ENCODE results near the gene ADAMTS17. TPM values are rescaled to one million over a fixed set of nuclear protein-coding genes. Genes with fewer than 3 reads are reported as not detected.

The ADAMTS17 gene
- total RNA-seq, 2 experiments from 2014 or later, result 4.1 to 5.0 TPM

DNA sequence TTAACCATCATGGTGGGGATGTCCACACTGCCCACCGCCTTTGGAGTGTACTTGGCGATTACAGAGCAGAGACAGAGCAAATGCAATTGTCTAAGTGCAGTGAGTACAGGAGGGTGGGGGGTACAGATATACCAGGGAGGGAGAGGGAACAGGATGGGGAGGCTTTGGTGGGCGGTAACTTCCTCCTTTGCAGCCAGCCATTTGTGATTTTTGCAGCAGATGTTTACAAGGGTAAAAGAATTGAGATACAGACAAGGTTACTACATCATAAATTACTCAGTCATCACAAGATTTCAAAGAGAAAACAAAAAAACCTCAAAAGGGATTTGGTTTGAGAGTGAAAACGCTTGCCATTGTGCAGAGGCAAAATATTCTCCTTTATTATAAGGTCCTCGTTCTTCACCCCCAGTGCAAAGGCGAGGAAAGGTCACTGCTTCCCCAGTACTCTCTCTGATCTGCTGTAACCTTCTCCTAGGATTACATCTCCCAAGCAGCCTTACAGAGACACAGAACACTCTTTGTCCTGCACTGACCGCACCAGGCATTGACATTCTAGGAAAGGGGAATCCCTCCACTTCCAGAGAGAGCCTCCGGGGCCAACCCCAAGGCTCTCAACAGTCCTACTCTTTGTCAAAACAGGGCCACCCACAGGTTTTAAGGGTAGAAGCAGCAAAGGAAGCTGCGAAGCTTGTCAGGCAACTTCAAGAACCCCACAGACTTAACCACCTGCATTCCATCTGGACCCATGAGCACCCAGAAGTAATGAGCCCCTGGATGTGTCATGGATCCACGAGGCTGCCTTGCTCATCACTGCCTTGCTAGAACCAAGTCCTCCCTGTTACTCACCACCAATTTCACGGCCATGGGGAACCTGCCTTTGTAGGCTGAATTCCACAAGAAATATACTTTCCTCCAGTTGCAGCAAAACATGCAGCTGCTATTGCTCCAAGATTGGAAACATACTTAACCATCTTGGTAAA, 117.3 kb downstream of the ADAMTS17 start:
- no peaks in the 10 kb centered on the region for H3K27me3 Mint-ChIP-seq
- no peaks in the 10 kb centered on the region for H3K36me3 Mint-ChIP-seq (ENCODE audit: low read depth)
- CTCF ChIA-PET, result no interaction called here
- no peak for DNase-seq
- peaks cover 18% of the 10 kb centered on the region for H3K4me1 Mint-ChIP-seq
- POLR2A ChIA-PET, result no interaction called here
- no peak overlapping the region for H3K4me3 Mint-ChIP-seq
- H3K9me3 Mint-ChIP-seq, result peaks cover 2% of the 10 kb centered on the region
- H3K27ac Mint-ChIP-seq, result no peak overlapping the region

DNA sequence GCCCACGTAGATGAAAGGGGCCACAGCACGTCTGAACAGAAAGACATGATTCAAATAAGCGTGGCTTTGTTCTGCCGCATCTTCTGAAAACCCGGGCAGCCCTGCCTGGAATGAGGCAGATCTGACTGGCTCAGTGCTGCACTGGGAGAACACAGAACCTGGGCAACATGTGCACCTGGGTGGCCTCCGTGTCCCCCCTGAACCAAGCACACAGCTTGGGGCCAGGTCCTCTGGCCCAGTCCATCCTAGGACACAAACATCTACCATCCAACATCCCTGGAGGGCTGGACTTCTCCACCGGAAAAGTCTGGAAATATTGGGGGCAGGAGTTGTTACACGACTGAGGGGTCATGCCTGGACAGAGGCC, 119.4 kb downstream of the ADAMTS17 start:
- DNase-seq, result no peak
- ChIA-PET POLR2A (no interaction called here), CTCF (no interaction called here)
- H3K4me1 Mint-ChIP-seq, result peaks cover 13% of the 10 kb centered on the region
- H3K27me3 Mint-ChIP-seq, result no peaks in the 10 kb centered on the region
- no peaks in the 10 kb centered on the region for H3K9me3 Mint-ChIP-seq
- H3K27ac Mint-ChIP-seq, result no peak overlapping the region
- H3K4me3 Mint-ChIP-seq, result no peak overlapping the region
- H3K36me3 Mint-ChIP-seq (ENCODE audit: low read depth), result no peaks in the 10 kb centered on the region

DNA sequence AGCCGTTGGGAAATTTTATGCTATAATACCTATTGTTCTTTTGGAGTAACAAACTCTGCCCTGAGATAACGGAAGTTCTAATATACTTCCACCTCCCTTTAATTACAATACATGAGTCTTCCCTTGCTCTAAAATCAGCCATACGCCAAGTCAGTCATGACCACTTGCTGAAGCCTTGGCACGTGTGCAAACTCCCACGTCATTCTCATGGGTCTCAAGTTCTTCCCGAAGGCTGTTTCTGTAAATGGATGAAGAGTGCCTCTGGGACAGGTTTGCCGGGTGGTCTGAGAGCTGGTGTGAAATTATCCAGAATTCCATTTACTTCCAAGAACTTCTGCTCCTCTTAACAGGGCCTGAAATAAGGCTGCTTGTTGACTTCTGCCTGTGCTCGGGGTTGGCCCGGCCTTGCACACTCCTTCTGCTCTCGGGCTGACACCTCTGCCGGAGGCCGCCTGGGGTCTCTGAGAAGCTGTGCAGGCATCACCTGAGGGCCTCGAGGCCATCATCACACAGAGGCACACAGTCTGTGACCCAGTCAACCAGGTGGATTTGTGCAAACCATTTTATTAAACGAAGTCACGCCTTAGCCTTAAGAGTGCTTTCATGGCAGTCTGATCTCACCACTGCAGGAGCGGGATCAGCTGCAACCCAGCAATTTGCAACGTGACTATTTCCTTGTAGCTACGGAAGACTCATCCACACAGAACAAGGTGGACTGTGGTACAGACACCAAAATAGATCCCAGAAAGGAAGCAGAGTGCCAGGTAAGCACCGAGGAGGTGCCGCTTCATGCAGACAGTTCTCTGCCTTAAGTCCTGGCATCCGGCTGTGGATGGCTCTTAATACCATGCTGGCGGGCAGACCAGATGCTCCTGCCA, 120.1 kb downstream of the ADAMTS17 start:
- CTCF ChIA-PET, result no interaction called here
- H3K4me3 Mint-ChIP-seq, result no peak overlapping the region

DNA sequence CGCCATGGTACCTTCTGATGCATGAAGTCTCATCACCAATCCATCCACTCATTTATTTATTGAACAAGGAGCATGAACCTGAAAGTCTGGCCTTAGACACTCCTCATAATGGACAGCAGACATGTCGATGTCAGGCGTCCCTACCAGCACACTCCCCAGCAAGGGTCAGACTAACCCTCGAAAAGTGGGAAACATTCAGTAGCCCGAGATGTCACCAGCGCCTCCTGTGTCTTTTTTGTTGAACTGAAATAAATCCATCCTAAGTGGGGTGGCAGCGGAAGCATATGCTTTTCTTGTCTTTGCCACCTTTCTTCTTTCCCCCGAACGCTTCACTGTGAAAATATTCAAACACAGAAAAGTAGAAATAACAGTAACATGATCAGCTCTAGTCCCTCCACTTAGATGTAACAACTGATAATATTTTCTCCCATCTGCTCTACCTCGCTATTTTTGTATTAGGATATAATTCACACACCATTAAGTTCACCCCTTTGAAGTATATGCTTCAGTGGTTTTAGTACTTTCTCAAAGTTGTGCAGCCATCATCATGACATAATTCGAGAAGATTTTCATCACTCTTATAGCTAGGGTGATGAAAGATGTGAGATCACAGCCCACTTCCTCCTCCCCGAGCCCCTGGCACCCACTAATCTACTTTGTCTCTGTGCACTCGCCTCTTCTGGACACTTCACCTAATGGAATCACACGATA, 121.6 kb downstream of the ADAMTS17 start:
- Mint-ChIP-seq H3K4me1 (peaks cover 13% of the 10 kb centered on the region), H3K27me3 (no peaks in the 10 kb centered on the region), H3K36me3 (ENCODE audit: low read depth) (no peaks in the 10 kb centered on the region), H3K9me3 (no peaks in the 10 kb centered on the region), H3K4me3 (no peak overlapping the region), H3K27ac (no peak overlapping the region)
- CTCF ChIA-PET, result no interaction called here
- POLR2A ChIA-PET, result no interaction called here
- DNase-seq, result no peak

More for the DNA sequence above, 120.1 kb downstream of the ADAMTS17 start:
- POLR2A ChIA-PET, result no interaction called here
- Mint-ChIP-seq H3K36me3 (ENCODE audit: low read depth) (no peaks in the 10 kb centered on the region), H3K27ac (no peak overlapping the region), H3K9me3 (no peaks in the 10 kb centered on the region), H3K4me1 (peaks cover 13% of the 10 kb centered on the region), H3K27me3 (no peaks in the 10 kb centered on the region)
- no peak for DNase-seq

DNA sequence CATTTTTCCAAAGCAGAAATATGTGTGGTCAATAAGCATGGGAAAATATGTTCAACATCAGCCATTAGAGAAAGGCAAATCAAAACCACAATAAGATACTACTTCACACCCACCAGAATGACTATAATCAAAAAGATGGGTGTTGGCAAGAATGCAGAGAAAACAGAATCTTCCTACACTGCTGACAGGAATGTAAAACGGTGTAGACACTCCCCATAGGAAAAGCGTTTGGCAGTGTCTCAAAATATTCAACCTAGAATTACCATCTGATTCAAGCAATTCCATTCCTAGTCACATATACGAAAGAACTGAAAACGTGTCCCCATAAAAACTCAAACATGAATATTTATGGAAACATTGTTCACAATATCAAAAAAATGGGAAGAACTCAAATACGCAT, 123.3 kb downstream of the ADAMTS17 start:
- POLR2A ChIA-PET, result no interaction called here
- Mint-ChIP-seq H3K4me1 (no peaks in the 10 kb centered on the region), H3K27me3 (no peaks in the 10 kb centered on the region), H3K27ac (no peak overlapping the region), H3K4me3 (no peak overlapping the region), H3K9me3 (no peaks in the 10 kb centered on the region), H3K36me3 (ENCODE audit: low read depth) (no peaks in the 10 kb centered on the region)
- no peak for DNase-seq
- CTCF ChIA-PET, result no interaction called here

DNA sequence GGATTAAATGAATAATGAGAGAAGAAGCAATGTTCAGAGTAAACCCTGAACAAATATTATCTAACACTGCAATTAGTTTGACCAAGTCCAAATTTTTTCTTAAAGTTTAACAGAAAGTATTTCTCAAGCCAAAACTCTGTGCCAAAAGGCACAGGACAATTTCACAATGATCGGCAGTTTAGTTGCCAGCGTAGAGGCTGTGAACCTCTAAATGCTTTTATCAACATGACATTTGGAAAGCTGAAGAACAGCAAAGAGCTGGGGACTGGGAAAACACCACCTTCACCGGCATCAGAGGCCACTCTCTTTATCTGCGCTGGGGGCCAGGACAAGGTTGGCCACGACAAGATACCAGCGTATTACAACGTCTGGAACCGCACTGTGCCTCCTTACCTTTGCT, 125.6 kb downstream of the ADAMTS17 start:
- ChIA-PET CTCF (no interaction called here), POLR2A (no interaction called here)
- Mint-ChIP-seq H3K4me1 (no peaks in the 10 kb centered on the region), H3K9me3 (no peaks in the 10 kb centered on the region), H3K27me3 (no peaks in the 10 kb centered on the region), H3K4me3 (no peak overlapping the region), H3K36me3 (ENCODE audit: low read depth) (no peaks in the 10 kb centered on the region), H3K27ac (no peak overlapping the region)
- DNase-seq, result no peak

DNA sequence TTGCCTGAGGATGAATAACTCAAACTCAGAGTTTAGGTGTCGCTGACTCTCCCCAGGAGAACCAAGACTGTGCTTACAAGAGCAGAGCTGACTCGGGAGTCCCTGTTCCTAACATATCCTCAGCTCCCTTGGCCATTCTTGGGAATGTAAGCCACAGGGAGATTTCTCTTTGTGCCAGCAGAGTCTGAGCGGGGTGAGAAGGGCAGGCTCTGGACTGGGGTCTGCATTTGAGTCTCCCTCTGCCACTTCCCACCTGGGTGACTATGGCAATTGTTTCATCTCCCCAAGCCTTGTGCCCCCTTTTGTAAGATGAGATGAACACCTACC, 126.0 kb downstream of the ADAMTS17 start:
- ChIA-PET CTCF (no interaction called here), POLR2A (no interaction called here)
- Mint-ChIP-seq H3K9me3 (no peaks in the 10 kb centered on the region), H3K27me3 (no peaks in the 10 kb centered on the region), H3K27ac (no peak overlapping the region), H3K4me1 (no peaks in the 10 kb centered on the region), H3K36me3 (ENCODE audit: low read depth) (no peaks in the 10 kb centered on the region), H3K4me3 (no peak overlapping the region)
- DNase-seq, result no peak

DNA sequence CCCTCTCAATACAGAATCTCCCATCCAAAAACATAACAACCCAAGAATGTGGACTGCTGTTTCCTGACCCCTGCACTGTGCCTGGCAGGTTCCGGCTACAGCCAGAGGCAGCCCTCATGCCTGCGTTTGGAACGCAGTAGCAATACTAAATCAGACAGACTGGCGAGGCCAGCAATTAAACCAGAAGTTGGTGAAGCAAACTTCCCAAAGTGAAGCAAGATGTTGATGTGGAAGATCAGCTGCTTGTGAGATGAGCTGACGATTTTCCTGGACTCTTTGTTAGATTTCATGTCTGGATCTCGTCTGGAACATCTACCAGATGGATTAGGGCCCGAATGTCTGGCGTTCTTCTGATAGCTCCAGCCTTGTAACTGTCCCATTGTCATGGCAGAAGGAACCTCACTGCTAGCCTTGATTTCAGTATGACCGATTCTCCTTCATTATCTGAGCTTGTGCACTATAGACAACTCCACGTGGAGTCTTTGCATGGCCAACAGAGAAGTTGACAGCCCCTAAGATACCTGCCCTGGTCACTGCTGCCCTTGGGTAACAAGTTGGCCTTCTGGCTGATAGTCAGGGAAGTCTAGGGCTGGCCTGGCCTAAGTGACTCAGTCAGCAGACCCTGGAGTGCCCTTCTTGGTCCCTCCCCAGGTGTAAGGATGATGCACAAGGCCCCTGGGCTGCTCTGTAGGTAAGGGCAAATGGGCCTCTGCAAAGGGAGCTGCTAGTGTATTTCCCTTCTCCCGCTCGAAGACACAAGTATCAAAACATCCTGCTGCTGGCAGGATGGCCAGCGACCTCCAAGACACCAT, 126.5 kb downstream of the ADAMTS17 start:
- H3K36me3 Mint-ChIP-seq (ENCODE audit: low read depth), result no peaks in the 10 kb centered on the region
- DNase-seq, result no peak
- ChIA-PET CTCF (no interaction called here), POLR2A (no interaction called here)
- H3K27ac Mint-ChIP-seq, result no peak overlapping the region
- H3K4me3 Mint-ChIP-seq, result no peak overlapping the region
- H3K4me1 Mint-ChIP-seq, result no peaks in the 10 kb centered on the region
- H3K9me3 Mint-ChIP-seq, result no peaks in the 10 kb centered on the region
- no peaks in the 10 kb centered on the region for H3K27me3 Mint-ChIP-seq

DNA sequence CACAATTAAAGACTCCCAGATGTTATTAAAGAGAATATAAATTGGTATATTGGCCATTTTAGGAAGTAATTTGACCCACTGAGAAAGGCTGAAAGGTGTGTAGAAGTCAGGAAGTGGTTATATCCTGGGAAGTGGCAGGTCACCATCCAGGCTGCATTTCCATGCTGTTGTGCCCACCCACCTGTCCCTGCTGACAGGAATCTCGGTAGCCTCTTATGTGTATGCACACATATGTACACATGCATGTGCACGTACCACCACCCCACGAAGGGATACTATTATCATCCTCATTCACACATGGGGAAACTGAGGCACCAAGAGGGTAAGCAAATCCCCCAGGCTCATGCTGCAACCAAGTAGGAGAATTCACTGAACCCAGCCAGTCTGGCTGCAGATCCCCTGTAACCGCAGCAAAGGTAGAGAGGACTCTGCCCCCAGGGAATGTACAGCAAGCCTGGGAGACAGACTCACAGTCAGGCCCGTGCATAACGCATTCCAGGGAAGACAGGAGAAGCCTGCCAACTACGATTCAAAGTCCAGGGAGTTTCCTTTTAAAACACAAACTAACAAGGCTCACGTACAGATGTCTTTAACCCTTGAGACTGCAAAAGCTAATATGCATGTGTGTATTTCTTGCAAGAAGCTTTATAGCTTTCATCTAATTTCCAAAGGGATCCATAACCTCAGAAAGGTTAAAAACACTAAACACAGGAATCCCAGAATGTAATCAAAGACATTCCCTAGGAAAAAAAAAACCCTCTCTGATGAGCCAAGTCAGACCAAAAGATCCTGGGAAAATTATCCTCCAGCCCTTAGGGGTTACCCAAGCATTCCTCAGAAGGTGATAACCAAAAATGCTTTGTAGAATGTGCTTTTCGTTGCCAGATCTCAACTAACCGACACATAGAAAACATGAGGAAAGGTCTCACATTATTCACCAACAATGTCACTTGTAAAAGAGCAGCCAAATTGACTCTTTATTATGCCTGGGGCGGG, 129.6 kb downstream of the ADAMTS17 start:
- Mint-ChIP-seq H3K27ac (no peak overlapping the region), H3K4me1 (no peaks in the 10 kb centered on the region), H3K9me3 (no peaks in the 10 kb centered on the region), H3K27me3 (no peaks in the 10 kb centered on the region), H3K4me3 (no peak overlapping the region), H3K36me3 (ENCODE audit: low read depth) (no peaks in the 10 kb centered on the region)
- no peak for DNase-seq
- ChIA-PET POLR2A (no interaction called here), CTCF (no interaction called here)

DNA sequence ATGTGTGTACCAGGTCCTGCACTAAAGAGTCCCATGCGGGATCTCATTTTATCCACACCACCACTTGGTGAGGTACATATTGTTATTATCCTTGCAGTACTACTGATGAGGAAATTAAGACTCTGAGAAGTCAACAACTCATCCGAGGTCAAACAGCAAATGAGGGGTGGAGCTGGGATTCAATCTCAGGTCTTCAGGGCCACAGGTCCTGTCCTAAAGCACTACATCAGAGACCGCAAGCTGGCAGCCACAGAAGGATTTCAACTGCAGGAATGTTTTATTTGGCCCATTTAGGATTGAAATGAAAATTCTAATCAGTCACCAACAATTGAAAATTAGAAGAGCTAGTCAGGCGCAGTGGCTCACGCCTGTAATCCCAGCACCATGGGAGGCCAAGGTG, 131.4 kb downstream of the ADAMTS17 start:
- no peak for DNase-seq
- Mint-ChIP-seq H3K4me1 (no peaks in the 10 kb centered on the region), H3K36me3 (ENCODE audit: low read depth) (no peaks in the 10 kb centered on the region), H3K27ac (no peak overlapping the region), H3K9me3 (no peaks in the 10 kb centered on the region), H3K27me3 (no peaks in the 10 kb centered on the region), H3K4me3 (no peak overlapping the region)
- POLR2A ChIA-PET, result no interaction called here
- CTCF ChIA-PET, result no interaction called here

DNA sequence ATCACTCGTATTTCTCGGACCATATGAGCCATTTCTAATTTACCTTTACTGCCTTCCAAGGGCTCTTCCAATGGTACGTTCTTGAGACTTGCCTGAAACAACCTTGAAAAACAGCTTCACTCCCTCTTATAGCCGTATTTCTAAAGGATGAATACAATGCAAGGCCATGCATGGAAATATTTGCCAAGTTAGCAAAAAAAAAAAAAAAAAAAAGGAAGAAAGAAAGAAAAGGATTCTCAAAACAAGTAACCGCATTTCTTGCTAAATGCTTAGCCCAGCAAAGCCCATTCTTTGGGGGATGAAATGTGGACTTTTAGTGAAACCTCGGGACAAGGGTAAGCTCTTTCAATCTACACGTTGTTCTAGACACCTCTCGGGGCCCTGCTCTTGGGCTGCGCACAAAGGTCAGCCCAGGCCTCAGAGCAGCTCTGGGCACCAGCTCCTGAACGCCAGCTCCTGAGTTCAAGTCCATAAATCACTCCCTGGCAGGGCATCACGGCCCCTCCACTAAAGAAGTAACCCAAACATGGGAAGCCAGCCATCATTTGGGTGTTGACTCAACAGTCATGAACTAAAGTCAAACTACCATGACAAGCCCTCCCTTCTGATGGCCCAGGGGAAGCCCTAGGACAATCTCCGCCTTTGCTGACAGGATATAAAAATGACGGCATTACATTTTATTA, 132.7 kb downstream of the ADAMTS17 start:
- no peaks in the 10 kb centered on the region for H3K4me1 Mint-ChIP-seq
- no peaks in the 10 kb centered on the region for H3K36me3 Mint-ChIP-seq (ENCODE audit: low read depth)
- H3K9me3 Mint-ChIP-seq, result no peaks in the 10 kb centered on the region
- no peaks in the 10 kb centered on the region for H3K27me3 Mint-ChIP-seq
- no peak overlapping the region for H3K4me3 Mint-ChIP-seq
- DNase-seq, result no peak
- H3K27ac Mint-ChIP-seq, result no peak overlapping the region
- CTCF ChIA-PET, result interaction anchor here (0.6 to 1.5 kb wide), 2 partner anchors 13 to 173 kb away, joined by 3 to 5 read pairs; no protein-coding TSS in a partner anchor
- POLR2A ChIA-PET, result no interaction called here
